Activated CD8-positive, alpha-beta memory T cell treated with anti-CD3 and anti-CD28 coated beads for 1 hour (primary cell): ENCODE data around the gene OSBP2.
A peak's percentile ranks its signal among the peaks of the same experiment; 100 is the strongest.

Source experiments
- DNase-seq, 2 donors: peaks; one replicate each; pipeline ENCODE4 v3.0.0-alpha.2; 2020; ENCODE audit warnings: low read depth in 1 of 2; ENCODE audit errors: extremely low read depth in 1 of 2

The OSBP2 gene

DNA sequence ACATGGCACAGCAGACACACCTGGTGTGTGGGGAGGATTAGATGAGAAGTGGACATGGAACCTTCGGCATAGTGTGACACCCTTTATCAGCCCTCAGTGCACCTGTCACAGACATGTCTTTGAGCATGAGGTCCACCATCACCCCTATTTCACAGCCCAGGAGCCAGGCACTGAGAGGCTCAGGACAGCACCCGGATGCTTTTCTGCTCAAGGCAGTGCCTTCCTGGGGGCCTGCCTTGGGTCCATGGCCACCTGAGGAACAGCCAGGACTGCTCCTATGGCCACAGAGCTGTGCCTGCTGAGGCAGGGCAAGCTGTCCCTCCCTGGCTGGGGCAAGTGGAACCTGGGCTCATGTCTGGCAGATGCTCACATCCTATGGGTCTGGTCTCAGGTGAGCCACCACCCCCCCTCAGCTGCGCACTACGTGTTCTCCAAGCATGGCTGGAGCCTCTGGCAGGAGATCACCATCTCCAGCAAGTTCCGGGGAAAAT lies 198.1 kb downstream of the OSBP2 start:
- DNase-seq, result no peak

DNA sequence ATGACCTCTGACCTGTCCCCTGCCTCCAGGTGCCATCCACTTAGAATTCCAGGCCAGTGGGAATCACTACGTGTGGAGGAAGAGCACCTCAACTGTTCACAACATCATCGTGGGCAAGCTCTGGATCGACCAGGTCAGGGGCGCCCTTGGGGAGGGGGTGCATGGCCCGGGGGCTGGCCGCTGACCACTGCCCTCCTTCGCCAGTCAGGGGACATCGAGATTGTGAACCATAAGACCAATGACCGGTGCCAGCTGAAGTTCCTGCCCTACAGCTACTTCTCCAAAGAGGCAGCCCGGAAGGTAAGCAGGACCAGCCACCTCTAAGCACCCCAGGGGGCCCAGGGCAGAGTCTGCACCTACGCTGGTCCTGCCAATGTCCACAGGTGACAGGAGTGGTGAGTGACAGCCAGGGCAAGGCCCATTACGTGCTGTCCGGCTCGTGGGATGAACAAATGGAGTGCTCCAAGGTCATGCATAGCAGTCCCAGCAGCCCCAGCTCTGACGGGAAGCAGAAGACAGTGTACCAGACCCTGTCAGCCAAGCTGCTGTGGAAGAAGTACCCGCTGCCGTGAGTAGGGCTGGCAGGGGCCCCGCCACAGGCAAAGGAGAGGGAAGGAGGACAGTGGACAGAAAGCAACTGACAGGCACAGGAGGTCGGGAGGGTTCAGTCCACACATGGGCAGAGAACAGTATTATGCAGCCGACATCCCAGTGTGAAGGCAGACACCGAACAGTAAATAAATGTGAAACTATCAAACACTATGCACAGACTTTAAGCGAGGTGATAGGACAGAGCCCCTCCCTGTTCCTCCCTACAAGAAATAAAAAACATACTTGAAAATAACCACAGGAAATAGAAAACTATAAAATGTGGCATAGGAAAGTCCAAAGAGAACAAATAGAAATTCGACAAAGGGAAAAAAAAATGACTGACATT lies 199.0 kb downstream of the OSBP2 start:
- DNase-seq, result no peak

DNA sequence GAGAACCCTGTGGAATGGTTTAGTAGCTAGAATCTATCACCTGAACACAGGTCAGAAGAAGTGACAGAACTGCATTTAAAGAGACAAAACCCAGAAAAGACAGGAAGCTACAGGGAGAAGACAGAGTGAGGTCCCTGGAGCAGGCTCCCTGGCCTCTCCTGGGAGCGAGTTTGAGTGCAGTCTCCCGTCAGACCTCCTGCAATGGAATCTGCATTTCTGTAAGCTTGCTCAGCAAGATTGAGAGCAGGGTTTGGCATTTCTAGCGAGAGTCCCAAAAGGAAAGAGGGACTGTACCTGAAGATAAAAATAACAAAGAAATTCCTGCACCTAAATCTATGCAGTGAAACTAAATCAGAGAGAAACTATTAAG lies 199.7 kb downstream of the OSBP2 start:
- DNase-seq, result no peak

DNA sequence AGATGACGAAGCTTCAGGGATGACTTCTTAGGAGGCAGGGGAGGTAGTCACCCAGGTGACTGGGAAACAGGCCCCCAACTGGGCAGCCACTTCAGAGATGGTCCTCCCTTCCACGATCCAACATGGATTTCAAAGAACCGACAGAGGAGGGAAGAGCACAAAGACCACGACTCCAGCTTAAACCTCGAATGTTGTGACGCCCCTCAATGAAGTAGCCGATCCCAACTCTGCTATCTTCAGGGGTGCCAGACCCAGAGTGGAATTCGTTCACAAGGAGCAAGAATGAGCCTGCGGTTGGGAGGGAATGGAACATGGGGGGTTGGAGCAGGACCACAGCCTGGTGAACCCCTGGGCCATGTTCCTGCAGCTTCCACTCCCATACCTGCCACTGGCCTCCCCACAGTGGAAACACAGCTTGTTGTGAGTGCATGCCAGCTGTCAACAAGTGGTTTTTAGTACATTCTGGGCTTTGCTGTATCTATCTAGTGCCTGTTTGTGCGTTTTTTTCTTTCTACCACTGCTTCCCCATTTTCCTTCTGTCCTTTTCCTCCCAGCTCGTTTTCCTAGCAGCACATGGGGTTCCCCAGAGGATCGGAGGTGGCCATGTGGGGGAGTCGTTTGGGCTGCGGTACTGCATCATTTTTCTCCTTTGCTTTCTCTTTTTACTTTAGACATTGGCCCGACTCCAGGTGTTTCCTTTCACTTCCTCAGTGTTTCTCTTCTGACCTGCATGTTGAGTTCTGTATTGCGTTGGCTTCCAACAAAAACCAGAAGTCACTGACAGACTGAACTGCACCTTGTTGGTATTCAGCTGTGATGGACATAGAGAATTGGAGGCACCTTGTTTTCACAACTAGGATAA lies 208.1 kb downstream of the OSBP2 start:
- DNase-seq, result no peak

DNA sequence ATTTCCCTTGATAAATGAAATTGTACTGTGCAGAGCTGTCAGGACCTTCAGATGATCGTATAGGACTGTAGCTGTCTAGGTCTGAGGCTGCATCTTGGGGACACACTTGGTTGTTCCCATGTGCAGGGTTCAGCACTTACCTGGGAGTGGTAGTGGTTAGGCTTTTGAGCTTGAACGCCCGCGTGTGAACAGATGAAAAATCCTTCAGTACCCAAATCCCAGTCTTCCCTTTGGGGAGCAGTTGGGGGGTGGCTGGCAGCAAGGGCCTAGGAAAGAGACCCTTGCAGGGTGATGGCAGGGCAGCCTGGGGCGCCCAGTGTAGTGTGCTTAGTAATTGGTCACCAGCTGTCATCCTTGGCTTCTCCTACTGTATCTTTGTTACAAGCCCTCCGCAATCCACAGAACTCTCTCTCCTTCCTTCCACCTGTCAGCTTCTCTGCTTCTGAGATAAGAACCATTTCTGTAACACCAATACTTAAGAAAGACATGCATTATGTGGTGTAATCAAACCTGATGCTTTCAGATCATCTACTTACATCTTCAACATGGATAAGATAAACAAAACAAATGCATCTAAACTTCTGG lies 209.3 kb downstream of the OSBP2 start:
- DNase-seq, result no peak

DNA sequence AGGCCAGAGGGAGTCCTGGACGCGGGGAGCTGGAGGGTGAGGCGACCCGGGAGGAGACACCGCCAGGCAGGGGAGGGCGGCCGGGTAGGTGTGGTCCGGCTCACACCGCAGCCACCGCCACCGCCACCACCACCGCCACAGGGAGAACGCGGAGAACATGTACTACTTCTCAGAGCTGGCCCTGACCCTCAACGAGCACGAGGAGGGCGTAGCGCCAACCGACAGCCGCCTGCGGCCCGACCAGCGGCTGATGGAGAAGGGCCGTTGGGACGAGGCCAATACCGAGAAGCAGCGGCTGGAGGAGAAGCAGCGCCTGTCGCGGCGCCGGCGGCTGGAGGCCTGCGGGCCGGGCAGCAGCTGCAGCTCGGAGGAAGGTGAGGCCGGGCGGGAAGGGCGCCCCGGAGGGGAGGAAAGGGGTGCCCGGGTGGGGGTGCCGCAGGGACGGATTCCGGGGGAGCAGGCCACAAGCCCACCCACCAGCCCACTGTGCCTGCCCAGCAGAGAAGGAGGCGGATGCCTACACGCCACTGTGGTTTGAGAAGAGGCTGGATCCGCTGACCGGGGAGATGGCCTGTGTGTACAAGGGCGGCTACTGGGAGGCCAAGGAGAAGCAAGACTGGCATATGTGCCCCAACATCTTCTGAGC lies 211.1 kb downstream of the OSBP2 start:
- DNase-seq, result no peak

DNA sequence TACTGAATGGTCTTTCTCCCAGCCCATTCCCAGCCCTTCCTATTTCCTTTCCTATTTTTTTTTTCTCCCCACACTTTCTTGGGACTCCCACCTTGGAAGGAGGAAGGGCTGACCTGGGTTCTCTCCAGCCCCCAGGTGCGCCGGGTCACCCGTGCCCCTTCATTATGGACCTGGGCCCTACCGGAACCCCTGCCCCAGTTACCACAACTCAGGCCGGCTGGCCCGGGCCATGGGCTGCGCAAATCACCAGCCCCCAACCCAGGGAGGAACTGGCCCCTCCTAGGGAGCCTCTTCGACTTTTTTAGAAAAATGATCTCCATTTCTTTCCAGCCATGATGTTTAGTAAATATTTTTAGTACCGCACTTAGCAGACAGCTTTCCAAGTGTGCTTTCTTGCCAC lies 211.7 kb downstream of the OSBP2 start:
- DNase-seq, result no peak

DNA sequence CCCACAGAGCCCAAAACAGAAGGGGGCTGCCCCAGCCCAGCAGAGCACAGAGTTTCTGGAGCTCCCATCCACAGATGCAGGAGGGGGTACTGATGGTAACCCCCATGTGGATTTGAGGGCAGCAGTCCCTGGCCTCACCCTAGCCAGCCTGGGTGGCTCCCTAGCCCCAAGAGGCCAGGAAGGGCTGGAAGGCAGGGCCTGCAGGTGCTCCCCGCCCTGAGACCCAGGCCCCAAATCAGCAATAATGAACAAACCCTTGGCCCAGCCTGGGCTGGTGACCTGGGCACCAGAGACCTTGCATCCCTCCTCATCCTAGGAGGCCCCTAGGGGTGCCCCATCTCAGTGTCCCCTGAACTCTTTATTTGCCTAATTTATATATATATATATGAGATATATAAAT lies 212.3 kb downstream of the OSBP2 start:
- DNase-seq, result no peak

DNA sequence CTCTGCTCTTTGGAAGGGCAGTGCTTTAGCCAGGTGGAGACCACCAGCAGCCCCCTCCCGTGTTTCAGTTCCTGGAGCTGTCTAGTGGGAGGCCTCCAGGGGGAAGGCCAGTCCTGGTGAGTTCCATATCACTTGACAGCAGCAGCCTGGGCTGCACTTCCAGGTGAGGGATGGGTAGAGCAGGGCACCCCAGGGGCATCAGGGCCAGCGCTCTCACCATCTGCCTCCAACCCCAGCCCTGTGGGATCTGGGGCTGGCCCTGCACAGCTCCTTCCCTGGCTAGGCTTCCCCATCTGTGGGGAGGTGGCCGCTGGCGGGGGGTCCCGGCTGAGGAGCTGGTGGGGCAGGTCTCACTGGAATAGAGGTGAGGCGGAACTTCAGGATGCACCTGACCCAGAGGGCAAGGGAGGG lies 213.4 kb downstream of the OSBP2 start:
- no peak for DNase-seq

DNA sequence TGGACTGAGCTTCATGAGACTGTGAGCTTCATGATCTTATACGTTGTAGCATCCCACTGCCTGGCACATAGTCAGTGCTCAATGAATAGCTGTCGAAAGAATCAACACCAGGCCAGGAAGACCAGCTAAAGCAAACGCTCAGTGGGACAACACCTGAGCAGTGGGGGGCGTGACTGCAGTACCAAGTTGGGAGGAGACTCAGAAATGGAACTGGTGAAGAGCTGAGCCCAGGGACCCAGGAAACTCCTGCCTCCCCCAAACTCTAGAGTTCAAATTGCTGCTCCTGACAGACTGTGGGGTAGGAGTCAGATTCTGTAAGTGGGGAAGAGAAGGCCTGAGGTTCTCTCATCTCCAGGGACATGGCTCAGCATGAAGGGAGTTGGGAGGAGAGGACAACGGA lies 214.6 kb downstream of the OSBP2 start:
- DNase-seq, result no peak

DNA sequence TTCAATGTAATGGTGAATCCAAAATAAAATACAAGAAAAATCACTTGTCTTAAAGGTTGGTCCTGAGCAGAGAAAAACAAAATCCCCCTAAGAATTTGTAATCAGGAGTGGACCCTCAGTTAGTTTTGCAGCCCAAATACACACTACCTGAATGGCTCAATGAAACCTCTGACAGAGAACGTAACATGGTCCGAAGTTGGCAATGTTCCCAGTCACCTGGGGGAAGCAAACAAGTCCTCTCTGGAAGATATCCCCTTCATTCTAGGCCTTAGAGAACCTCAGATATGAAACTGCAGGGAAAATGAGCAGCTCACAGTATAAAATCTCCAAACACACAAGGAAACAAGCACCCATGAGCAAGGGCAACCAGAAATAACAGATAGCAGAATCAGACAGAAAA lies 215.7 kb downstream of the OSBP2 start:
- no peak for DNase-seq

DNA sequence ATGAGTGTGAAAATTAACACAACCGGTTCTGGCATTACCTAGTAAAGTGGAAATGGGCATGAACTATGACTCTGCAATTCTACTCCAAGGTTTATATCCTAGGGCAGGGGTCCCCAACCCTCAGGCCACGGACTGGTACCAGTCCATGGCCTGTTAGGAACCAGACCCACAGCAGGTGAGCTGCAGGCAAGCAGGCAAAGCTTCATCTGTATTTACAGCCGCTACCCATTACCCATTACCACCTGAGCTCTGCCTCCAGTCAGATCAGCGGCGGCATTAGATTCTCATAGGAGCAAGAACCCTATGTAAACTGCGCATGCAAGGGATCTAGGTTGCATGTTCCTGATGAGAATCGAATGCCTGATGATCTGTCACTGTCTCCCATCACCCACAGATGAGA lies 224.1 kb downstream of the OSBP2 start:
- DNase-seq, result no peak

DNA sequence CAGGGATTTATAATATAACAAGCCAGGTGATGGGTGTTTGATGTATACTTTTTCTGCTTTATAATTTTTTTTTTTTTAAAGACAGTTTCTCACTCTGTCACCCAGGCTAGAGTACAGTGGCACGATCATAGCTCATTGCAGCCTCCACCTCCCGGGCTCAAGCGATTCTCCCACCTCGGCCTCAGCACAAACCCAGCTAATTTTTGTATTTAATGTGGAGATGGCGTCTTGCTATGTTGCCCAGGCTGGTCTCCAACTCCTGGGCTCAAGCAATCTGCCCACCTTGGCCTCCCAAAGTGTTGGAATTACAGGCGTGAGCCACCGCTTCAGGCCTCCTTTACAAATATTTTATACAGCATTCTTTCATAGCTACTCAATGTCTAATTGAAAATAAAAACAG lies 225.3 kb downstream of the OSBP2 start:
- no peak for DNase-seq

DNA sequence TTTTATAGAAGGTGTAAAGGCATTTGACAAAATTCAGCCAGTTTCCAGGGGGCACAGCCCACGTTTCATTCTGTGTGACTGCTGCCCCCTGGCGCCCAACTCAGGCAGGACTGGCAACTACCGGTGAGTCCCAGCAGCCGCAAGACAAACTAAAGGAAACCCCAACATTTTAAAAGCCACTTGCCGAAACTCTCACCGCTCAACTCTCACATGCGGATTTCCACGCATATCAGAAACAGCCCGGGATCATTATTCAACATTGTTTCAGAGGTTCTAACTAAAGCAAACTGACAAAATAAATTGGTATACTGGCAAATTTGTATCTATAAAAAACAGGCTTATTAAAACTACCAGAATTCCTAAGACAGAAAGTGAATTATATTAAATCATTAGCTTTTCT lies 225.7 kb downstream of the OSBP2 start:
- peak; percentile 68 to 81 for DNase-seq

DNA sequence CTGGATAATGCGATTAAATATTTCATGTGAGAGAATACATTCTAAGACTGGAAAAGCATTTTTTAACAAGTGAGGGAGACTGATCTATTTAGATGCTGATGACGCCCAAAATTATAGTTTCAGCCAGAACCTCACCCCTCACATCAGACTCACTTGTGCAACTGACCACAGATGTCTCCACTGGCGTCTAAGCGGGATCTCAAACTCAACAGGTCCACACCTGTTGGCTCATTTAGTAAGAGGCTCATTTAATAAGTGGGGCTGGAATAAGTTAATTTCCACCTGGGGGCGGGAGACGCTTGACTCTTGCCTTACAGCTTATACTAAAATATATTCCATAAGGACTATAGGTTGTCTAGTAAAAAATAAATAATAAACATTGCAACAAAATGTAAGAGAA lies 226.4 kb downstream of the OSBP2 start:
- no peak for DNase-seq

DNA sequence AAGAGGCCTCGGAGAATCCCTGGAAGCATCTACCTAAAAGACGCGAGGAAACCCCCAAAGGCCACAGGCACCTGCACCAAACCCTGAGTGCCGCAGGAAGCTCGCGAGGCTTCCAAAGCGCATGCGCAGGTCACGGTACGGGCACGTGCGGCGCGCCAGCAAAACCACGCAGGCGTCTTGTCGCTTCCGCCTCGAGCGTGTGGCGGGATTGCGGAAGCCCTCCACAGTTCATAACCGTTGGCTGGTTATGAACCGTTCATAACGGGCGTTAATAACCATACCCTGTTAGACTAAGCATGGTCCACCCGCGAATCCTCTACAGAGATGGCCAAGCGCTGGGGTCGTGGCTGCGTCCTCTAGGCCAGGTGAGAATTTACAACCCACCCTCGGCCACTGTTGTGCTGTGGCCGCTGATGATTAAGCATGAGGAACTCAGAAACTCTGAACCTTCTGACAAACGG lies 227.5 kb downstream of the OSBP2 start:
- DNase-seq, result peak; percentile 60 to 76

DNA sequence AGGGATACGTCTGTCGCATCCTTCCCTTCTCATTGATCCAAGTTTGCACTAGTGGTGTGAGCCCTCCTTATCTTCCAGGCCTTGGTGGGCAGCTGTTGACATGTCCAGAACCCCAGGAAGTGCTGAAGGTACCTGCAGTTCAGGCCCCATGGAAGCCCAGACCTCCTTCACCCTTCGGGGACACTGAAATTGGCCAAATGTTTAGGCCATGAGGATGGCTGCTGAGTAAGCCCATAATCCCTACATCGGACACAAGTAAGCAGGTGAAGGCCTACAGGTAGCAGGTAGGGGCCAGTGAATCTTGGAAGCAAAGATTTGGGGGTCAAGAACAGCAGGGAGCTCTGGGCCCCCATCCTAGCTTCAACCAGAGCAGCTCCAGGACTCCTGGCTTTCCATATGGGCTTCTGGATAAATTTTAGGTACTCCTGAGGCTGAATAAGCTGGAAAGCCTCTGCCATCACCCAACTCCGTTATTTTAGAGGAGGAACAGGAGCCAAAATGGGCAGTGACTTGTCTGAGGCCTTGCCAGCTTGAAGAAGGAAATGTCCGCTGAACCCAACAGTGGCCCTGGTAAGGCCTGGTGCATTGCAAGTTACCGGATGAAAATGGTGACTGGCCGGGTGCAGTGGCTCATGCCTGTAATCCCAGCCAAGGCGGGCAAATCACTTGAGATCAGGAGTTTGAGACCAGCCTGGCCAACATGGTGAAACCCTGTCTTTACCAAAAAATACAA lies 228.7 kb downstream of the OSBP2 start:
- DNase-seq, result no peak

DNA sequence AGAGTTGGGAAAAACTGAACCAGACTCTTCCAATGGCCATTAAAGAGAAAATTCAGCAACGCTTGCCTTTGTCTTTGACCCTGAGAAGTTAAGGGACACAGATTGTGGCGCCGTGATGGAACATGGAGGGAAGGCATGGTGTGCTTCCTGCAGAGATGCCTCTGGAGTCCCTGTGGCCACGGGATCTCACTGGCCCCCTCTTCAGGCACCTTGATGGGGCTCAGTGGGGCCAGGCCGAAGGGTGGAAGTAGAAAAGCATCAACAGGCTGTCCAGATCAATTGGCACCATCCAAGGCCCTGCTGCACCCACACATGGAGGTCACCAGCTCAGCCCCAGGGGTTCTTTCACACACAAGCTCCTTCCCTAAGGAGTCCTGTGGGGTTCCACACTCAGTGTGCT lies 231.0 kb downstream of the OSBP2 start:
- no peak for DNase-seq

DNA sequence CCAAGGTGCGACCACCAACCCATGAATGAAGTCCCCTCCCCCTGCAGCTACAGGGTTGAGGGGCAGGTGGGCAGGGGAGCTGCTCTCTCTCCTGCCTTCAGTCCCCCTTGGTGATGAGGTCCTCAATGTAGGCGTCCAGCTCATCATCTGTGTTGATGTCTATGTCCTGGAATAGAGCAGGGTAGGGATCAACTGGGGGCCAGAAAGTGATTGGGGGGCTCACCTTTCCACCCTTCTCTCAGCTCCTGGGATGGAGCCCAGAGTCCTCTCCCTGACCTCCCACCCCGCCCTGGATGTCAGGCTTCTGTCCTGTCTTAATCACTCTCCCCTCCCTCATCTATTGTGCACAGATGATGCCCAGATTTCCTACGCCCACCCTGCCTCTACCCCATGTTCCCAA lies 232.0 kb downstream of the OSBP2 start:
- DNase-seq, result no peak

DNA sequence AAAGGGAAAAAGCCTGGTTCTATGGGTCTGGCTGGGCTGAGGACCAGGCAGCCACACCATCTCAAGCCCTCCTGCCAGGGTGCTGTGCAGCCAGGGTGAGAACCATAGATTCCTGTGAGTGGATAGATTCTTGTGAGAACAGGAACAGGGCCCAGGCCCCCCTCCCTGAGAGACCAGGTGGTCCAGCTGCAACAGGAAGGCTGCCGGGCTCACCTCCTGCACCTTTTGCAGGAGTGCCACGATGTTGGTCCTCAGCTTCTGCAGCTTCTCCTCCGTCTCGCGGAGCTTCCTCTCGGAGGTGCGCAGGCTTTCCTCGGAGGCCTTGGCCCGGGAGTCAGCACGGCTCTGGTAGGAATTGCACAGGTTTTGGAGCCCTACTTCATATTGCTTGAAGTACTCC lies 233.1 kb downstream of the OSBP2 start:
- no peak for DNase-seq
